ENCODE measurements around the gene AQP1. TPM values are rescaled to one million over a fixed set of nuclear protein-coding genes. Genes with fewer than 3 reads are reported as not detected.

AQP1 gene
- polyA plus RNA-seq, 3 donors, result 0.03 TPM; not detected in 2

DNA sequence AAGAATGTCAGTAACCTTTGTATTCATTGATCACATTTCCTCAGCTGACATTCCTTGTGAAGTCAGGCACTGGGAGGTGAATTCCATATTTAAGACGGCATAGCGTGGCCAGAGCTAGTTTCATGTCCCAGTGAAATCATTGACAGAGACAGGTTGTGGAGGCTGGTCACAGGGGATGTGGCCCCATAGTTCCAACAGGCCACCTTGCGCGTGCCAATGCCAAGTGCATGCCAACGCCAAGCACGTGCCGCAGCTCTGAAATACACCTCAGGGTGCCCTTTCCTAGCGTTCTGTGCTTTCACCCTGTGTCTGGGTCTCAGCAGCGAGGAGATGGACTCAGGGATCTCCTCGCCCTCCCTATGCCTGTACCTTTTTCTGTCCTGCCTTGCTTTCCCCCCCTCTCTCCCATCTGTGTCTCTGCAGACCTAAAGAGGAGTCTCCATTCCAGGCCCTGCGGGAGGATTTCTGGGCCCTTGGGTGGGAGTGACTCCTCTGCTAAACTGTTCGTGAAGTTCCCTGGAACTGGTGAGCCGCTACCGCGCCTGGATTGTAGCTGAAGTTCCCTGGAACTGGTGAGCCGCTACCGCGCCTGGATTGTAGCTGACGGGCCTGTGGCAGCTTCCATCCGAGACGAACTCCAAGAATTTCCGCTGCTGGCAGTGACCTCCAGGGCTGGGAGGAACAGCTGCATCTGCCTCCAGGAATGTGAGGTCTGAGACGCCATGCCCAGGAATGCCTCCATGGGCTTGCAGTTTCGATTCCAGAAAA lies 19.7 kb downstream of the AQP1 start:
- WGBS (ENCODE audit: insufficient coverage), result 95% methylated on average over 20 of the region's 24 CpGs
- H3K79me2 ChIP-seq (ENCODE audit: insufficient read depth, low read length), result no peaks in the 10 kb centered on the region
- Mint-ChIP-seq H3K4me3 (no peak overlapping the region), H3K9me3 (peaks cover 3 to 16% (median 6%) of the 10 kb centered on the region in 7 donors), H3K36me3 (no peaks in the 10 kb centered on the region), H3K4me1 (no peaks in the 10 kb centered on the region), H3K27ac (no peak overlapping the region), H3K27me3 (ENCODE audit: low read depth in 3 of 3) (peaks cover 0 to 2% (median 0%) of the 10 kb centered on the region in 3 donors)
- no peak overlapping the region for H2AFZ ChIP-seq (ENCODE audit: insufficient read depth, low read depth, low read length, poor library complexity, severe bottlenecking)
- no peaks in the 10 kb centered on the region for H3K4me1 ChIP-seq (ENCODE audit: control insufficient read depth in 1 of 2, insufficient read depth in 2 of 2, low read length in 2 of 2)
- no peak for DNase-seq
- no peaks in the 10 kb centered on the region for H3K36me3 ChIP-seq (replicated peaks in 1 of 2; ENCODE audit: control insufficient read depth in 1 of 2, insufficient read depth in 2 of 2, low read length in 2 of 2)
- TF ChIP-seq, protein P1, sequence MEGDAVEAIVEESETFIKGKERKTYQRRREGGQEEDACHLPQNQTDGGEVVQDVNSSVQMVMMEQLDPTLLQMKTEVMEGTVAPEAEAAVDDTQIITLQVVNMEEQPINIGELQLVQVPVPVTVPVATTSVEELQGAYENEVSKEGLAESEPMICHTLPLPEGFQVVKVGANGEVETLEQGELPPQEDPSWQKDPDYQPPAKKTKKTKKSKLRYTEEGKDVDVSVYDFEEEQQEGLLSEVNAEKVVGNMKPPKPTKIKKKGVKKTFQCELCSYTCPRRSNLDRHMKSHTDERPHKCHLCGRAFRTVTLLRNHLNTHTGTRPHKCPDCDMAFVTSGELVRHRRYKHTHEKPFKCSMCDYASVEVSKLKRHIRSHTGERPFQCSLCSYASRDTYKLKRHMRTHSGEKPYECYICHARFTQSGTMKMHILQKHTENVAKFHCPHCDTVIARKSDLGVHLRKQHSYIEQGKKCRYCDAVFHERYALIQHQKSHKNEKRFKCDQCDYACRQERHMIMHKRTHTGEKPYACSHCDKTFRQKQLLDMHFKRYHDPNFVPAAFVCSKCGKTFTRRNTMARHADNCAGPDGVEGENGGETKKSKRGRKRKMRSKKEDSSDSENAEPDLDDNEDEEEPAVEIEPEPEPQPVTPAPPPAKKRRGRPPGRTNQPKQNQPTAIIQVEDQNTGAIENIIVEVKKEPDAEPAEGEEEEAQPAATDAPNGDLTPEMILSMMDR (IDR thresholded peaks at IDR 0.05), result no peak
- no peak overlapping the region for H3K4me2 ChIP-seq (replicated peaks; ENCODE audit: extremely low read depth, low read length, poor library complexity, severe bottlenecking)
- H3K27ac ChIP-seq (ENCODE audit: low read depth in 1 of 2, low read length in 2 of 2), result no peak overlapping the region
- H3K9me3 ChIP-seq (replicated peaks in 1 of 2; ENCODE audit: control insufficient read depth in 1 of 2, insufficient read depth in 1 of 2, low read length in 2 of 2), result peaks cover 0 to 7% of the 10 kb centered on the region in 2 donors
- intact Hi-C loops (cut with micrococcal nuclease), result no loop called here
- no peak overlapping the region for H3K4me3 ChIP-seq (replicated peaks in 1 of 3; ENCODE audit: low read depth in 2 of 3, low read length in 3 of 3)
- H3K9ac ChIP-seq (ENCODE audit: insufficient read depth, low read length, poor library complexity, severe bottlenecking), result no peak overlapping the region
- no peaks in the 10 kb centered on the region for H4K20me1 ChIP-seq (ENCODE audit: insufficient read depth, low read length)
- H3K27me3 ChIP-seq (ENCODE audit: control insufficient read depth in 2 of 2, insufficient read depth in 2 of 2, low read length in 2 of 2), result no peaks in the 10 kb centered on the region

DNA sequence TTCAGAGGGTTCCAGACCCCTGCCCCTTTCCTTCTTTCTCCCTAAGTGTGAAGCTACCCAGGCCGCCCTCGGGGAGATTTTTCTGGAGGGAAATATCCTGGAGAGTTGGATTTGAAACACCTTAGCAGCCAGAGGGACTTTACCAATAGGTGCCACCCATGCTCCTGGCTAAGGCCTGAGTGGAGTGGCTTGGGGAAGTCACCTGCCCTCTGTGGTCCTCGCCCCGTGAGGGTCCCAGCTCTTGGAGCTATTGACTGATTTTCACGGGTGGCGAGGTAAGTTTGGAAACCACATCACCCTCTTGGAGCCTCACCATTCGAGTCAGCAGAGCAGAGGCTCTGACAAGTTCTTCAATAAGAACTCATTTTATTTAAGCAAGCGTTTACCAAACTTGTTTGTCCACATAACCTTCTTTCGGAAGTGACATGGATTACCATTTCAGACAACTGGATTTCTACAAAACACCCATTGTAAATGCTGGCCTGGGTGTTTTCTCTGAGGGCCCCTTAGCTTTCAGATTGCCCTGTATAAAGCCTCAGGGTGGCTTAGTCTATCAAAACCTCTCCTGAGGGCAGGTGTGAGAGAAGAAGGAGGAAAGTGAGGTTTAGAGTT lies 20.4 kb downstream of the AQP1 start:
- H3K4me2 ChIP-seq (replicated peaks; ENCODE audit: extremely low read depth, low read length, poor library complexity, severe bottlenecking), result no peak overlapping the region
- H3K4me1 Mint-ChIP-seq, result no peaks in the 10 kb centered on the region
- 86% methylated on average over 6 of the region's 9 CpGs for WGBS (ENCODE audit: insufficient coverage)
- H3K79me2 ChIP-seq (ENCODE audit: insufficient read depth, low read length), result no peaks in the 10 kb centered on the region
- no peaks in the 10 kb centered on the region for H3K36me3 ChIP-seq (replicated peaks in 1 of 2; ENCODE audit: control insufficient read depth in 1 of 2, insufficient read depth in 2 of 2, low read length in 2 of 2)
- peaks cover under 1 to 11% (median 4%) of the 10 kb centered on the region in 7 donors for H3K9me3 Mint-ChIP-seq
- no peaks in the 10 kb centered on the region for H3K27me3 ChIP-seq (ENCODE audit: control insufficient read depth in 2 of 2, insufficient read depth in 2 of 2, low read length in 2 of 2)
- no peak overlapping the region for H2AFZ ChIP-seq (ENCODE audit: insufficient read depth, low read depth, low read length, poor library complexity, severe bottlenecking)
- no peak overlapping the region for H3K4me3 Mint-ChIP-seq
- H3K27ac Mint-ChIP-seq, result no peak overlapping the region
- peaks cover 2 to 4% (median 3%) of the 10 kb centered on the region in 3 donors for H3K27me3 Mint-ChIP-seq (ENCODE audit: low read depth in 3 of 3)
- TF ChIP-seq, protein P1 (IDR thresholded peaks at IDR 0.05), result no peak
- intact Hi-C loops (cut with micrococcal nuclease), result no loop called here
- no peak for DNase-seq
- H3K9me3 ChIP-seq (replicated peaks in 1 of 2; ENCODE audit: control insufficient read depth in 1 of 2, insufficient read depth in 1 of 2, low read length in 2 of 2), result peaks cover 0 to 4% of the 10 kb centered on the region in 2 donors
- H3K4me1 ChIP-seq (ENCODE audit: control insufficient read depth in 1 of 2, insufficient read depth in 2 of 2, low read length in 2 of 2), result no peaks in the 10 kb centered on the region
- no peaks in the 10 kb centered on the region for H4K20me1 ChIP-seq (ENCODE audit: insufficient read depth, low read length)
- no peak overlapping the region for H3K9ac ChIP-seq (ENCODE audit: insufficient read depth, low read length, poor library complexity, severe bottlenecking)
- H3K27ac ChIP-seq (ENCODE audit: low read depth in 1 of 2, low read length in 2 of 2), result no peak overlapping the region
- no peaks in the 10 kb centered on the region for H3K36me3 Mint-ChIP-seq
- H3K4me3 ChIP-seq (replicated peaks in 1 of 3; ENCODE audit: low read depth in 2 of 3, low read length in 3 of 3), result no peak overlapping the region

Measured in CD14-positive monocyte (primary cell).